Mucosa of stomach (tissue), 1 donor: Measurements from ENCODE around the gene MAPK7.
A peak's percentile ranks its signal among the peaks of the same experiment; 100 is the strongest.

Experiments
- H3K27me3 ChIP-seq: one replicate; pipeline ENCODE4 v1.7.0; 2013; ENCODE audit warnings: mild to moderate bottlenecking, low read length; ENCODE audit not compliant: control insufficient read depth, insufficient read depth
- H3K36me3 ChIP-seq: one replicate; pipeline ENCODE4 v1.7.0; 2013; ENCODE audit warnings: low read length; ENCODE audit not compliant: control insufficient read depth, insufficient read depth
- H3K4me1 ChIP-seq: one replicate; pipeline ENCODE4 v1.7.0; 2013; ENCODE audit warnings: mild to moderate bottlenecking, low read length; ENCODE audit not compliant: control insufficient read depth, insufficient read depth
- H3K4me3 ChIP-seq: one replicate; pipeline ENCODE4 v1.7.0; 2013; ENCODE audit warnings: low read length
- H3K9ac ChIP-seq: one replicate; pipeline ENCODE4 v1.7.0; 2013; ENCODE audit warnings: mild to moderate bottlenecking, low read length, moderate library complexity
- H3K9me3 ChIP-seq: one replicate; pipeline ENCODE4 v1.7.0; 2013; ENCODE audit warnings: mild to moderate bottlenecking, low read length, moderate library complexity; ENCODE audit not compliant: control insufficient read depth
- donor health status: Pancreatic carcinoma.

The MAPK7 gene

DNA sequence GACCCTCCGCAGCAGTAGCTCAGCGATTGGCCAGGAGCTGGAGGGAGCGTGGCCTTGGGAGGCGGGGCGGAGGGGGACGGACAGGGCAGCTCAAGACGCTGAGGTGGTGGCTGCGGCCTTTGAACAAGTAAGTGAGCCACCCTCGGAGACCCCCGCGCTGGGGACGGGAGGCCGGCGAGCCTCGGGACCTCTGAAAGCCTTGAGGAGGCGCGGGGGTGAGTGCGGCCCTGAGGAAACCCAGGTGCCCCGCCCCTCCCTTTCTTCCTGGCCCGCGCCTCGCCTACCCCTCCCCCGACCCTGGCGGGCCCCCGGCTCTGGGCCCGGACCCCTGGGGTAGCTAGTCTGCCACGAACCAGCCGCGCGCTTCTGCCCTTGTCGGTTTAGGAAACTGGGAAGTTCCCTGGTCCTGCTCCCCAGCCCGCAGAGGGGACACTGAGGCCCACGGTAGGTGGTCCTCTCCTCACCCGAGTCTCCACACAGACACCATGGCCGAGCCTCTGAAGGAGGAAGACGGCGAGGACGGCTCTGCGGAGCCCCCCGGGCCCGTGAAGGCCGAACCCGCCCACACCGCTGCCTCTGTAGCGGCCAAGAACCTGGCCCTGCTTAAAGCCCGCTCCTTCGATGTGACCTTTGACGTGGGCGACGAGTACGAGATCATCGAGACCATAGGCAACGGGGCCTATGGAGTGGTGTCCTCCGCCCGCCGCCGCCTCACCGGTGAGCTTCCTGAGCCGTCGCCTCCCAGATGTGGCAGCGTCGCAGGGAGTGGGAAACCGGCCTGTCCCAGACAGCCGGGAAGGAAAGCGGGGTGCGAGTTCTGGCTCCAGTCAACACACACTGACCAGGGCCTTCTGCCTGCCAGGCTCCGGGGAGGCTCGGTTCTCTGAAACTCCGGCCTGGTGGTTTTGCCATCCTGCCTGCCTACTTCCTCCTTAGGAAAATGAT lies at the start of gene MAPK7:
Gene MAPK7 (plus strand): TSS at position 83 of the 945 bp plus-strand sequence. CDS start 403 bp downstream, at position 486.
- no peaks in the 10 kb centered on the region for H3K9me3 ChIP-seq
- H3K36me3 ChIP-seq, result peaks cover 21% of the 10 kb centered on the region
- peak within 1 kb of the TSS; percentile 81 for H3K9ac ChIP-seq
- peaks cover 21% of the 10 kb centered on the region for H3K4me1 ChIP-seq
- H3K27me3 ChIP-seq, result no peaks in the 10 kb centered on the region
- peak within 1 kb of the TSS; percentile 74 for H3K4me3 ChIP-seq

DNA sequence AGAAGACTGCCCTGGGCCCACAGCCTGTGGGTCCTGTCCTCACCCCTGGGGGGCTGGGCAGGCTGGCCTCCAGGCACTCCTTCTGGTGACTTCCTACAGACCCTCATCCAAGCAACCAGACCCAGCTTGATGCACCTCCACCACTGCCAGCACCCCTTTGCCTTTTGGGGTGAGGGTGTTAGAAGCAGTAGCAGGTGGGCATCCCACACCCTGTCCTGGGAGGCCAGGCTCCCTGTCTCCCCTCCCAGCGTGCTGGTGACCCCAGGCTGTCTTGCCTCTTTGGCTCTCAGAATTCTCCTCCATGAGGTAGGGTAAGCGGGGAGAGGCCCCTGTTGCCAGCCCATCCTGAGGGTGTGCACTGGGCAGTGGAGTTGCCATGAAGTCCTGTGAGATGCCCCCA lies 49.2 kb upstream of the MAPK7 start:
- Histone ChIP-seq H3K4me1 (no peaks in the 10 kb centered on the region), H3K4me3 (no peak overlapping the region), H3K9me3 (peaks cover 5% of the 10 kb centered on the region), H3K9ac (no peak overlapping the region), H3K27me3 (no peaks in the 10 kb centered on the region), H3K36me3 (peaks cover 4% of the 10 kb centered on the region)

DNA sequence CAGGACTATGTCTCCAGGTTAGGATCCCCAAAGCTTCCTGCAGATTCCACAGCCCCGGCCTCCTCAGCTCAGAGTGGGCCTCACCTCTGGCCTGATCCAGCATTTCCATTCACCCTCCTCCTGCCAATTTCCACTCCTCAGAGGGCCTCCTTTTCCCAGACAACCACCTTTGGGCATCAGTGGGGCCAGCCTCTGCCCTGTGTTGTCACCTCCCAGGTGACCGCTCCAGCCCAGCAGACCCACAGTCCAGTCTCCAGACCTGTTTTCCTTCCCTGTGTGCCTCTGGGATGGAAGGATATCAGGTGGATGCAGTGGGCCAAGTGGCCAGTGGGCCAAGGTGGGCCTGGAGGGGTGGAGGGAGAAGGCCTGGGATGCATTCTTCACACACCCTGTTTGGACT lies 48.5 kb upstream of the MAPK7 start:
- Histone ChIP-seq H3K4me3 (no peak overlapping the region), H3K4me1 (no peaks in the 10 kb centered on the region), H3K36me3 (peaks cover 4% of the 10 kb centered on the region), H3K27me3 (no peaks in the 10 kb centered on the region), H3K9me3 (peaks cover 5% of the 10 kb centered on the region), H3K9ac (no peak overlapping the region)

DNA sequence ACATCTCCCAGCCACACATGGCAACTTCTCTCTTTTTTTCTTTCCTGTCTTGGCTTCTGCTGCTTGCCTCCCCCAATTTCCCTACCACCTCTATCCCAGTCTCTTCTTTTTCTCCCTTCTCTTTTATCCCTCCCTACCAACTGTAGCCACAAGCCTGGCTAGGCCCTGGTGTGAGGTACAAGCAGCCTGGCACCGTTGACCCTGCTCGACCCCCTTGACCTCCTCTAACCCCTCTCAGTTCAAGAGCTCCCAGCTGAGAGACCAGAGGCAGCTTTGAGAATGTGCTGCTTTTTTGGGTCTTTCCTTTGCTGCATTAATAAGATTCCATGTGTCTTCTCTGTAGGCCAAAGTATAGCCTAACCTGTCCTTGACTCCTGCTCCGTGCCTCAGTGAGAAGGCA lies 48.0 kb upstream of the MAPK7 start:
- Histone ChIP-seq H3K9me3 (peaks cover 2% of the 10 kb centered on the region), H3K36me3 (peaks cover 4% of the 10 kb centered on the region)

DNA sequence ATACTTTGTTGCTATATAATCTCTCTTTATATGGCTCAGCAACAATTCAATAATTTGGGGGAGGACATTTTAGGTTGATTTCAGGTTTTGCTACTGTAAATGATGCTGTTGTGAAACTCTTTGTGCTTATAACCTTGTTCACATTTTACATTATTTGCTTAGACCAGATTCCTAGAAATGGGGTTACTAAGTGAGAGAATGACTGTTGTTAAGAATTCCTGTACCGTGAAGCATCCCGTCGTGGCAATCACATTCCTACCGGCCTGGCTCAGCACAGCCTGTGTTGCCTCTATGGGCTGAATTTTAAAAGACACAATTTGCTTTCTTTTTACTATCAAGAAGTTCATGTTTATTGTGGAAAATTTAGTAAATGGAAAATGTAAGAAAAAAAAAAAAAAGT lies 47.2 kb upstream of the MAPK7 start:
- H3K27me3 ChIP-seq, result no peaks in the 10 kb centered on the region
- peaks cover 4% of the 10 kb centered on the region for H3K36me3 ChIP-seq

More for the DNA sequence above, 48.0 kb upstream of the MAPK7 start:
- no peak overlapping the region for H3K9ac ChIP-seq
- H3K4me1 ChIP-seq, result no peaks in the 10 kb centered on the region
- H3K27me3 ChIP-seq, result no peaks in the 10 kb centered on the region
- no peak overlapping the region for H3K4me3 ChIP-seq

DNA sequence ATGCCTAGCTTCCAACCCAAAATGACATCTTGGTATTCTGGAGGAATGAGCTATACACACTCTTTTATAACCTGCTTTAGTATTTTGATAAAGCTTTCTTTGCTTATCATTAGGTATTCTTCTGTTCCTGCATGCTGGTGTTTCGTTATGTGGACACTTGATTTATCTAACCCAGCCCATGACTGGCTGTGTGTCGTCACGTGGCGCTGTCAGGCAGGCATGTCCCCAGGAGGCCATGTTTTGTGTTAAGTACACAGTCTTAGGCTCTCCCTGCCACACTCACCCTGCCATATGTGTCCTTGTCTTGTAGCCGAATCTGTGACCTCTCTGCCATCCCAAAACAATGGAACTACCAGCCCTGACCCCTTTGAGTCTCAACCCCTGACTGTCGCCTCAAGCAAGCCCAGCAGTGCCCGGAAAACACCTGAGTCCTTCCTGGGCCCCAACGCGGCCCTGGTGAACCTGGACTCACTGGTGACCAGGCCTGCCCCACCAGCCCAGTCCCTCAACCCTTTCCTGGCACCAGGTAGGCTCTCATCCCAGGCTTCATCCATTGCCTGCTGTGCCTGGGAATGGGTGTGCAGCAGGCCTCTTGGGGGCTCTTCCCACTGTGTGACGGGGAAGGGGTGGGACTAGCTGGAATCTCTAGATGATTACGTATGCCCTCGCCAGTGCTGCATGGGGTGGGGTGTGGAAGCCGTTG lies 46.6 kb upstream of the MAPK7 start:
- Histone ChIP-seq H3K4me3 (no peak overlapping the region), H3K36me3 (peaks cover 4% of the 10 kb centered on the region), H3K9me3 (no peaks in the 10 kb centered on the region), H3K27me3 (no peaks in the 10 kb centered on the region), H3K4me1 (no peaks in the 10 kb centered on the region), H3K9ac (no peak overlapping the region)

More for the DNA sequence above, 47.2 kb upstream of the MAPK7 start:
- Histone ChIP-seq H3K4me1 (no peaks in the 10 kb centered on the region), H3K4me3 (no peak overlapping the region), H3K9me3 (no peaks in the 10 kb centered on the region), H3K9ac (no peak overlapping the region)

DNA sequence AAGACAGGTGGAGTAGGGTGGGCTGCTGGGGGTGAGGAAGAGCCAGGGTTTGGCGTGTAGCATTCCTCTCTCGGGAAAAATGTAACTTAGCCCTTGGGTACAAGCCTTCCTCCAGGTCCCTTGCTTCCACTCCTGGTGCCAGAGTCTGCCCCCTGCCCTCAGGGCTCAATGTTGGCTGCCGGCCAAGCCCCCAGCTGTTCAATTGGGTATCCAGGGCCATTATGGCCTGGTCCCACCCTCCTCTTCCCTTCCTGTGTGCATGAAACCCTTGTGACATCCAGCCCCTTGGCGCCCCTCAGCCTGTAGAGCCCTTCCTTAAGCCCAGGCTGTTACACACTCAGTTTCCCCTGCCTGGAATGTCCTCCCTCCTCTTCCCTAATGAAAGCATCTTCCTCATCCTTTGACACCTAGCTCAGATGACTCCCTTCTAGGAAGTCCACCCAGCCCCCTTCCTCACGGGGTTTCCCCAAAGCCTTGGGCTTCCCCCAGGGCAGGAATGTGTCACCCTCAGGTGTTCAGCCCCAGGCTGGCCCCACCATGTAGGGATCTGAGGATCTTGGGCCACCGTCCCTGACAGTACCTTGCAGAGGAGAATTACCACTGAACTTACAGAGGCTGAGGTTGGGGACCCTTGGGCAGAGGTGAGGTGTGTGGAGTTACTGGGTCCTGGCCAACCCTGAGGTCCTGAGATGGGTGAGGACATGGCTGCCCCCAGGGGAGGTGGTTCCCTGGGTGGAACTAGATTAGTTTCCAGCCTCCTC lies 45.7 kb upstream of the MAPK7 start:
- H3K9me3 ChIP-seq, result no peaks in the 10 kb centered on the region
- no peak overlapping the region for H3K4me3 ChIP-seq
- no peaks in the 10 kb centered on the region for H3K27me3 ChIP-seq
- H3K36me3 ChIP-seq, result peaks cover 4% of the 10 kb centered on the region
- H3K9ac ChIP-seq, result no peak overlapping the region
- H3K4me1 ChIP-seq, result no peaks in the 10 kb centered on the region

DNA sequence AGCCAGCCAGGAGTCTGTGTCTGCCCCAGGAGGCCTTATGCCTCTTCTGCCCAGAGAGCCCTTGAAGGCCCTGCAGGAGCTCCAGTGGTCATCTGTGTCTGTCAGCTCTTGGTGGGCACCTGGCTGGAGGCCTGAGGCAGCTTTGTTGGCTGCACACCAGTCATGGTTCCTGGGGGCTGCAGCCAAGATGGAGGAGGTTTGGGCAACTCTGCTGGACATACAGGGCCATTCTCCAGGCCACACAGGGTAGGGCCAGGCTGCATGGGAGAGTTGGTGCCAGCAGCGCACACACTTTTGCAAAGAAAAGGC lies 45.2 kb upstream of the MAPK7 start:
- Histone ChIP-seq H3K9me3 (no peaks in the 10 kb centered on the region), H3K27me3 (no peaks in the 10 kb centered on the region), H3K4me3 (no peak overlapping the region), H3K9ac (no peak overlapping the region), H3K4me1 (peaks cover 3% of the 10 kb centered on the region), H3K36me3 (peaks cover 4% of the 10 kb centered on the region)

DNA sequence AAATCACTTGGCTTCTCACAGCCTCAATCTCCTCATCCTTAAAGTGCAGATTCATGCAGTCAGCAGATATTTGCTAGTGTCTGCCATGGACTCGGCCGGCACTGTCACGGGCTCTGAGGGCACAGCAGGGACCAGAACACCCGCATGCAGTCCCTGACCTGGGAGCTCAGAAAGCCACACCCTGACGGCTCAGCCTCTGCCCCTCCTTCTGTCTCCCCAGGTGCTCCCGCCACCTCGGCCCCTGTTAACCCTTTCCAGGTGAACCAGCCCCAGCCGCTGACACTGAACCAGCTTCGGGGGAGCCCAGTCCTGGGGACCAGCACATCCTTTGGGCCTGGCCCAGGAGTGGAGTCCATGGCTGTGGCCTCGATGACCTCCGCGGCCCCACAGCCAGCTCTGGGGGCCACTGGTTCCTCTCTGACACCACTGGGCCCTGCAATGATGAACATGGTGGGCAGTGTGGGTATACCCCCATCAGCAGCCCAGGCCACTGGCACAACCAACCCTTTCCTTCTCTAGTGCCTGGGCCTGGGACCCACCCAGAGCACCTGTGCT lies 44.5 kb upstream of the MAPK7 start:
- Histone ChIP-seq H3K9me3 (no peaks in the 10 kb centered on the region), H3K9ac (no peak overlapping the region), H3K4me3 (no peak overlapping the region), H3K36me3 (peaks cover 4% of the 10 kb centered on the region), H3K27me3 (no peaks in the 10 kb centered on the region), H3K4me1 (peaks cover 8% of the 10 kb centered on the region)

DNA sequence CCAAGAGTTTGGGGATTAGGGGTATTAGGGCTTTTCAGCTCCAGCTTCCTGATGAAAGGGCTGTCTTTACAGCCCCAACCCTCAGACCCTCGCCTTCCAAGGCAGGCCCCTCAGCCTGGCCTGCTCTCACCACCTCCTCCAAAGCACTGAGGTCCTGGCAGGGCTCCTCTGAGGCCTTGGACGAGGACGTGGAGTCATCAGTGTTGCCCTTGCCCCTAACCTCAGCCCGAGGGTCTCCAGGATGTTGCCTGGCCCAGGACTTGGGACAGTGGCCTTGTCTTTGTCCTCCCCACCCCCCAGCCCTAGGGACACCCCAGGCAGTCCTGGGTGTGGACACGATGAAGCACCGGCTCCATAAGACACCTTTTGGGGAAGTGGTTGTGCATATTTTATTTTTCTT lies 44.0 kb upstream of the MAPK7 start:
- Histone ChIP-seq H3K4me1 (peaks cover 8% of the 10 kb centered on the region), H3K36me3 (peaks cover 2% of the 10 kb centered on the region), H3K4me3 (no peak overlapping the region), H3K9ac (no peak overlapping the region), H3K9me3 (no peaks in the 10 kb centered on the region), H3K27me3 (no peaks in the 10 kb centered on the region)

DNA sequence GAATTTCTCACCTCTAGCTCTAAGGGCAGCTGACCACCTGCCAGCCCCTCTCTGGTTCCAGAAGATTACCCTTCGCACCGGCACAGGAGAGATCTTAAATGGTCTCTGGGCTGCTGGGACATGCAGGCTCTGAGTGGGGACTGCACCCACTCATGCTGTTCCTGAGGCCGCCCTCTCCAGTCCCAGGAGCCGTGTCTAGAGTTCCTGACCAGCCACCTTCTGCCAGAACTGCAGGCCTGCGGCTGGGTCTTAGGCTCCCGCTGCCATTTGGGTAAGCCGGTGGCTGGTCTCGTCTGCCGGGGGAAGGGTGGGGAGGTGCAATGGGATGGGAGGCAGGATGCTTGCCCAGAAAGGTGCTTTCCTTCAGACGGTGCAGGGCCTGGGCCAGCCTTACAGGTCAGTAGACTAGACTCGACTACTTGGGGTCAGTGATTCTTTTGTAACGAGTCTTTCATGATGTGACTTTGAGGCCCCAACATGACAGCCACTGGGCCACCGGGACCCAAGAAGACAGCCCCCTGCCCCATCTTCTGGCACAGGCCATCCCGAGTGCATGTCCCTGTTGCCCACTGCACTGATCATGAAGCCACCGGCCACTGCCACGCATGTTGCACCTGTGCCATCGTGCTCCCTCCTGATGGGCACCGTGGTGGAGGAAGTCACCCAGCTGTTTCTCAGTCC lies 42.2 kb upstream of the MAPK7 start:
- Histone ChIP-seq H3K36me3 (no peaks in the 10 kb centered on the region), H3K4me3 (no peak overlapping the region), H3K27me3 (no peaks in the 10 kb centered on the region), H3K9ac (no peak overlapping the region), H3K4me1 (peaks cover 8% of the 10 kb centered on the region), H3K9me3 (no peaks in the 10 kb centered on the region)
